GM12891 (cell line): ENCODE data around the gene MX2.

Experiments used
- POLR2A ChIP-seq: IDR thresholded peaks from 2 replicates; pipeline ENCODE4 v1.6.1; 2011; ENCODE audit warnings: low read depth, low read length, control low read depth
- POLR2AphosphoS5 ChIP-seq: IDR thresholded peaks from 2 replicates; pipeline ENCODE4 v1.6.1; 2011; ENCODE audit warnings: low read depth, low read length, control low read depth
- TAF1 ChIP-seq: IDR thresholded peaks from 2 replicates; pipeline ENCODE4 v1.6.1; 2011; ENCODE audit warnings: low read depth, low read length, control low read depth

GRCh38 chr21:41398251-41398650 lies 36.4 kb downstream of the MX2 start:
- TF ChIP-seq POLR2A, result no peak
- no peak for TF ChIP-seq POLR2AphosphoS5
- TF ChIP-seq TAF1, result no peak
